Skin epidermis (tissue), 12 donors: ENCODE results near the gene UNC5C.
A peak's percentile ranks its signal among the peaks of the same experiment; 100 is the strongest.

Experiments
- H3K27ac ChIP-seq, 21 experiments: fragments of 200-600 bp; sonication (generic) in 11 of 21; one replicate each; pipeline ENCODE4 v1.5.0; 2020; ENCODE audit warnings: mild to moderate bottlenecking in 3 of 21, inconsistent platforms in 2 of 21, moderate library complexity in 2 of 21
- H3K4me3 ChIP-seq, 7 experiments: fragments of 200-600 bp; sonication (generic) in 2 of 7; one replicate each; pipeline ENCODE4 v1.5.0; 2020; ENCODE audit warnings: inconsistent platforms in 2 of 7, mild to moderate bottlenecking in 2 of 7, moderate library complexity in 1 of 7

Gene UNC5C

DNA sequence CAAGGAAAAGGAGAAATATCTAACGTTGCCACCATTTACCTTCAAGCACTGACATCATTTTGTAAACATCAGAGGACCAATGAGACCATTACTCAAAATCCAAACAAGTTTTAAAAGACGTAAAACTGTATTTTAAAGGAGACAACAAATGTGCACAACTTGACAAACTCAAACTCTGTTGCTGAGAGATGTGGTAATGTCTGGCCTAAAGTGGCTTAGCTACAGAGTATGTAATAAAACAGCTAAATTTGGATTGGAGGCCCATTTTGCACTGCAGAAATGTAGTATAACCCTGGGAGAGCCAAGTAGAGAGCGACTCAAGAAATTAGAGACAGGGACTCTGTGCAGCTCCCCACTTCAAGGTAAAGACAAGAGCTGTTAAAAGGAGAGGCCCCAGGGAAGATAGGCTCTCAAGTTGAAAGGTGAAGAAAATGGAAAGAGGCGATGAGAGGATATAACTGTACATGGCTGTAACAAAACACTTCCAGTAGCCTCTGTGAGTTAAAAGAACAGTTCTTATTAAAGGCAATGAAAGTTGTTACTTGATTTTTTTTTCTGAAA is 20.3 kb downstream of the UNC5C start:
- Histone ChIP-seq H3K27ac (no peak overlapping the region), H3K4me3 (no peak overlapping the region)

DNA sequence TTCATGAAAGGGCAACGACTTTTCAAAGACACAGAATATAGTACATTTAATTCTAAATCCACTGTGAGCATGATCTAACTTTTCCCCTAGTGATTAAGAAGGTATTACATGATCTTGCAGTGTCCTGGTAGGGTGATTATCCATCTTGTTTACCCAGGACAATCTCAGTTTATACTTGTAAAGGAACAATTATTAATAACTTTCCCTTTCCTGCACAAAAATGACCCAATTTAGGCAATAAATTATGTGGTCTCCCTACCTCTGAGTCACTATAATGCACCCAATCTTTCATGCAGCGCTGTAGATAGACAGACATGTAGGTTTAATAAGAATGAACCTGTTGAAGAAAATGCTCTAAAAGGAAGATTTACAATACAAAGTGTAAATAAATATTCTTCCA is 22.7 kb downstream of the UNC5C start:
- no peak overlapping the region for H3K27ac ChIP-seq

DNA sequence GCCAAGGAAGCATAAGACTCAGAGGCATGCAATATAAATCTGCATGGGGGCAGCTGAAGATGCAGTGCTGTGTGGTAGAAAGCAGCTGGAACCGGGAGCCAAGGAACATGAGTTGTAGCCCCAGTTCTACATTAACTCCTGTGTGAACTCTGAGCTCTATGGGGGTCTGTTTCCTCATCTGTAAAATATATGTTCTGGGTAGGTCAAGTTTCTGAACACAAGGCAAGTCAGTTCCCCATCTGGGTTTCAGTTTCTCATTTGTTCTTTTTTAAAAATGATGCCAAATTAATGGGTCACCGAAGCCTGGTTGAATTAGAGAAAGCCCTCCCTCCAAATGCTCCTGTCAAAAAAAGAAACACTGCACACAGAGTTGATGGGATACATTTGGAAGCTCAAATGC is 24.0 kb downstream of the UNC5C start:
- Histone ChIP-seq H3K27ac (no peak overlapping the region), H3K4me3 (no peak overlapping the region)

More for the DNA sequence above, 22.7 kb downstream of the UNC5C start:
- no peak overlapping the region for H3K4me3 ChIP-seq

DNA sequence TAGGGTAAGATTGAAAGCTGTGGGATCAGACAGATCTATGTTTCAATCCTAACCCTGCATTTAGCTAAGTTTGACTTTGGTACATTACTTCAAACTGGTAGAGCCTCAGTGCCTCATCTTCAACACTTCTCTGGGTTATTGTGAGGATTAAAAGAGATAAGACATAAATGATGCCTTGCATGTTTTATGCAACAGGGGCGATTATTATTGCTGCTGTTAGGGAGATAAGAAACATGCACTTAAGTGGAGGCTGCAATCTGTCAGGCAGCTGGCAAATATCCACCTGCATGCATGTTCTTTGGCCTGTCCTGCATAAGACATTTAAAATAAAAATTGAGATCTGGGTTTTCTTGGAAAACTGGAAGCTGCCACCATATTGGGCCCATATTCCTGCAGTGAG is 24.6 kb downstream of the UNC5C start:
- Histone ChIP-seq H3K27ac (no peak overlapping the region), H3K4me3 (no peak overlapping the region)

DNA sequence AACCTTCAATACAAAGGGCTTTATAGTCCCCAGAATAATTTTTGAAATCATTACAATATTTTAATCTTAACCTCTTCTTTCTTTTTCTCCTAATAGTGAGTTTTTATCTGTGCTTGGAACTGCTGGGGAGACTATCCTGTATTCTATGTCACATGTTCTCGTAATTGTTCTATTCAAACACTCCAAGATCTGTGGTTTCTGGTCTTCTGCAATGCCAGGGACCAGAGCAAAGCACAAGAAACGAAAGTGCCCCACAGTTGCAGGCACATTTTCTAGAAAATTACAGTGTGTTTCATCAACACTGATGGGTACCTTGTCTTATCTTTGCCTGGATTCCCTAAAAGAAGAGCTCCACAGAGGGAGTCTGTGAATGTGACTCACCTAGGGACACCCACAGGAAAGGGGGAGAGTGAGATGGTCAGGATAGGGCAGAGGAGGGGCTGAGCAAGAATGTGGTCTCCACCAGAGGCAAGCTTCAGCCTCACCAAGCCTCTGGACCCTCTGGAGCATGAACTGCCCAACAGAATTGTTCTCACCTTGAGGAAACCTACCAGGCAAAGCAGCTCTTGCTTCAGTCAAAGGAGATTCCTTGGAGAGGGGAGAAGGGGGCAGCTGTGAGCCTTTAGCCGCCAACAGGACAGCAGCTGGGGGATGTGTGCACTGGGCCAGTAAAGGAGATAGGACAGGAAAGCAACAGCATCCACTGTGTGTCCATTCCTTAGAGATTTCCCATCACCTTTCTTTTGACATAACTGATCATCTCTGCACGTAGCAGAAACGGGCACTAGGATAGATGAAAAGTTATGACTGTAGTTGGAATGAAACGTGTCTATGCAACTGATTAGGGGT is 25.9 kb downstream of the UNC5C start:
- no peak overlapping the region for H3K27ac ChIP-seq
- H3K4me3 ChIP-seq = no peak overlapping the region

DNA sequence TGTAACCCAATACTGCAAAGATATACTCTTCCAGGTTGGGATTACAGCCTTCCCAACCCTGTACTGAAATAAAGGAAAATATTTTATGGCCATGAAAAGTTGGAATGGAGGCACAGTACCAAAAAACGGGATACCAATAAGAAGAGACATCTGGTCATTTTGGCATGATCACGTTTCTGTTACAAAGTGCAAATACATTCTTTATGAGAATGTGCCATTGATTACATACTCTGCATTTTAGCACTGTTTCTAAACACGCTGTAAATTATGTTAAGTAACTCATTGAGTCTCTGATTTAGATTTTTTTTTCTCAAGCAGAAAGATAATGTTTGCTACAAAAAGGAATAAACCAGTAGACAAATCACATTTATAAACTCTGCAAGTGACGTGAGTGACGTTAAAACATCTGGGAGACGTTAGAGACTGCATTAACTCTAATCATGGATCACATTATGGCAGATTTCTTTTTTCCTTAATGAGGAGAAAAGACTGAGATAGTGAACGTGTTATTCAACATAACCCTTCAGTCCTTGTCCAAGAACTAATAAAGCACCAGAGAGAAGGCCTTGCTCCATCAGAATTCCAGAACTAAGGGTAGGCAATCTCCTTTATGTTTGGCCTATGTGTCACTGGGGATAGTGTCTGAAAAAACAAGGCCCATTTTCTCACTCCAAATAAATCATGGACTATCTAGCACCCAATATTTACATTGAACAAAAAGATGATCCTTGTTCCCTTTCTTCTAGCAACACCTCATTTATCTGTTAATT is 31.0 kb downstream of the UNC5C start:
- H3K27ac ChIP-seq = no peak overlapping the region

DNA sequence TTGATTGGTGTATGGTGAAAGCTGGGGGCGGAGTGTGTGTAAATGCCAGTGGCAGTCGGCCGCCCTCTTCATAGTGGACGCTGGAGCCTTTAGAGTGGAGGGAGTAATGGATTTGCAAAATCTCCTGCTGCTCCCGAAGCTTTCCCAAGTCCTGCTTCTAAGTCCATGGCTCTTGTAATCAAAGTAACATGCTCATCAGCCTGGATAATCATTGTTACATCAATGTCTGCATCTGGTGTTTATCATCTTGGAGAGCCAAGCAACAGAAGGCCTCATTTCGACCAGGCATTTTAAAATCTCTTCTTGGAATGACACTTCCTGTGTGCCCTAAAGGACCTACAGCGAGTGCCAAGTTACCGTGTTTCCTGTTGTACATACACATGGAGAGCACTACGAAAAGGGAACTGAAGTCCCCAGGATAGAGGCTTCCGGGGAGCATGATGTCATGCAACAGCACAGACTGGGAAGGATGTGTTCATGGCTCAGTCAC is 32.2 kb downstream of the UNC5C start:
- Histone ChIP-seq H3K4me3 (no peak overlapping the region), H3K27ac (no peak overlapping the region)

More for the DNA sequence above, 31.0 kb downstream of the UNC5C start:
- H3K4me3 ChIP-seq = no peak overlapping the region

DNA sequence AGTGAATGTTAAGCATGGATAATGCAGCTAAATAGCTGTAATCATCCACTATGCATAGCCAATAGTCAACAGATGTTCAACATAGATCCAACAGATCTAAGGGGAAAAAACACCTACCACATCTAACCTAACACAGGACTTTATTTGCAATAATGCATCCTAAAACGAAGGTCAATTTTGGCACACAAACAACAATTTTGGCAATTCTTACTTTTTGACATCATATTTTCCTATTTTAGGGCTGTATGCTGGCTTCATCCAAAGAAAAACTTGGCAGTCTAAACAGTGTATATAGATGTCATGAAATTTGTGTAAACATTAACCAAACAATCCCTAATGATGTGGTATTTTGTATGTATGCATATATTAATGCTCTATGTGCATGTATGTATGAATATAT is 33.2 kb downstream of the UNC5C start:
- H3K4me3 ChIP-seq = no peak overlapping the region
- no peak overlapping the region for H3K27ac ChIP-seq

DNA sequence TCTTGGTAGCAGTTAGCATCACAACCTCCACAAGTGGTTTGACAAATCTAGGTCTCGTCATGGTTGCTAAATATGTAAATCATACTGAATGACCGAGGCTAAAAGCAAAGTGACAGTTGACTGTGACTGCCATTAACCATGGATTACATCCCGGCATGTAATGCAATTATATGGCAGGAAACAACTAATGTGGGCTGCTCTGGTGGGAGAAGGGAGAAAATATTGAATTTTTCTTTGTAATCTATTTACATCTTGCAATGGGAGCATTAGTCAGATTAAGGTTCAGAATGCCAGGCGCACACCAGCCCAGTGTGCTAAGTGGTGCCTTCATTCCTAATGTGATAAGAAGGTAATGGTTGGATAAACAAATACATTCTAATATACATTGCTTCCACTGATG is 35.8 kb downstream of the UNC5C start:
- Histone ChIP-seq H3K27ac (no peak overlapping the region), H3K4me3 (no peak overlapping the region)

DNA sequence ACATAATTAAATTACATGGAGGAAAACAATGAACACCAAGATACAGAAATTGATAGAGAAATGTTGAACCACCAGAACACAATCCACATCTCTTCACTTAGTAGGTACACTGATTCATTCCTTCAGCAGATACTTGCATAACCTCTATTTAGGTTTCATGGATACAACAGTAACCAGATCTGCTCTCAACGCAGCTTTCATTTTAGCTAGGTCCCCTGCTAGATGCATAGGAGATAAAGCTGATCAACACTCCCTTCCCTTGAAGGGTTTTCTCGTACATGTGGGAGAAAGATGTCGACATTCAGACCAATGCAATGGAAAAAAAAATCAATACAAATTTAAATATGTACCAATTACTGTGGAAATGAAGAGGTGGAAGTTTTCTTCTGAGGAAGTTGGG is 37.3 kb downstream of the UNC5C start:
- Histone ChIP-seq H3K4me3 (no peak overlapping the region), H3K27ac (no peak overlapping the region)

DNA sequence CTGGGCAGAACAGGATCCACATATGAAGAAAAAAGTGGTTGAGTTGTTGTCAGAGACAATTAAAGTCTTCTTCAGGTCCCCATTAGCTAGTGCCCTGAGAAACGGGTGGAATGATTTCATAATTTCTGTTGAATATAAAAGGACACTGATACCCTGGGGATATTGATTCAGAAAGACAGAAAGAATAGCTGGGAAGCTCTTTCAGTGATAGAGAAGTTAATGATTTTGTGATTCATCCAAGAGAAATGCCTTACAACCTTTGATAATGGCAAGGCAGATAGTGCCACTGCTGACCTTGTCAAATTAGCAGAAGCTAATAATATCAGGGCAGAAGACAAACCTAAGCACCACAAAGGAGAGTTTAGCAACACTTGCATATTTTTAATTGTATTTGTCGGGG is 37.9 kb downstream of the UNC5C start:
- no peak overlapping the region for H3K27ac ChIP-seq
- H3K4me3 ChIP-seq = no peak overlapping the region

DNA sequence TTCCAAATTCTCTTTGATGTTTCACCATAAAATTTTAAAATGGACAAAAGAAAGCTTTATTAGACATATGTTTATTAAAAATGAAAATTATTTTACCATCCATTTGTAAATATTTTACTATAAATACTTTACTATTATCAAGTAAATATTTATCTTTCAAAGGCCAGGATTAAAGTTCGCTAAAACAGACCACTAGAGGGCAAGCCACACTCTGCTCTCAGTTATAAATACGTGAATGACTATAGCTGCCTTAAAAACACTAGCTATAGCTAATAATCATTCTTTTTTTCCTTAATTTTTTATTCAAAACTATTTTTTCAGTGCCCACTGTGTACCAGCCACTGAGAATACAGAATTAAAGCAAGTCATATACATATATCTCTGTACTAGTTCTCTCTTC is 38.6 kb downstream of the UNC5C start:
- no peak overlapping the region for H3K27ac ChIP-seq

DNA sequence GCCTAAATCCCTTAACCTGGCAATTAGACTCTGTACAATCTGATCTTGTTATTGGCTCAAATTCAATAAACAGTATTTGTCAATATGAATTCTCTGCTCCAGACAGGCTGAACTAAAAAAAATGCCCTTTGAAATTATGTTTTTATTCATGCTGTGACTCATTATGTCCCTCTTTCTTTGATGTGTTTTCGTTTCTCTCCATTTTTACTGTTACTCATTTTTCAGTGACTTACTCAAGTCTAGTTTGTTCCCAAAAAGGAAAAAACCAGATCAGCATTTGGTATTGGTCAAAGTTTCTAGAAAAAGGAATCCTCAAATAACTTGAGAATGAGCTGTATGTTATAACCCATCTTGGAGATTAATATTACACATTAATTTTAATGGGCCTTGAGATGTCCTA is 40.4 kb downstream of the UNC5C start:
- H3K27ac ChIP-seq = no peak overlapping the region

More for the DNA sequence above, 38.6 kb downstream of the UNC5C start:
- H3K4me3 ChIP-seq = no peak overlapping the region

DNA sequence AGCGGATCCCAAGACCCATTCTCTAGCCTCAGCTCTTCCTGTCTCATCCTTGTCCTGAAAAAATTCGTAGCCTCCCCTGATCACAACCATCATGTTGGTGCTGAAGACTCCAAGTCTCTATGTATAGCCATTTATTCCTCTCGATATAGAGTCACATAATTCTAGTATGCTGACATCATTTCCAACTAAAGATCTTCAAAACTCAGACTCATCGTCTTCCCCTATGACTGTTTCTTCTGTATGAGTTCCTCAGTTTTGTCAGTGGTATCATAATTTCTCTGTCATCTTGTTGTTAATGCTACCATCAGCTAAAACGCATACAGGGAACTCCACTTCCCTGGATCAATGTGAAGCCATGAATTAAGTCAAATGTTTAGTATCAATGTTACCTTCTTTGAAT is 41.2 kb downstream of the UNC5C start:
- Histone ChIP-seq H3K27ac (peak overlapping the region in 1 of 21 experiments; percentile 53), H3K4me3 (no peak overlapping the region)

More for the DNA sequence above, 40.4 kb downstream of the UNC5C start:
- no peak overlapping the region for H3K4me3 ChIP-seq

DNA sequence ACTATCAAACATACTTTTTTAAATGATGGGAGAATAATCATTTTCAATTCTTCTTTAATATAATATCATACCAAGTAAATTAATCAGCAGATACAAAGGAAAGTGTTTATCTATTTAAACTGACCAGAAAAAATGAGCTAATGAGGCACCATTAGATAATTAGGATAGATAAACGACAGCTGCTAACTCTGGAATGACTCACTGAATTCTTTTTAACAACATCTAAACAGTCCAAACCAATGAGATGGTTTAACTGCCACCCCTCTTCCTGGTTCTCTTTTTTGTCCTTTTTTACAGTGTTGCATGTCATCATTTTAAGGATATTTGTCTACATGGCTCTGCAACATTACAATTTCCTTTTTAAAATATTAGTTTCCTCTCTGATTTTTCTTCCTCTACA is 41.6 kb downstream of the UNC5C start:
- Histone ChIP-seq H3K27ac (no peak overlapping the region), H3K4me3 (no peak overlapping the region)

DNA sequence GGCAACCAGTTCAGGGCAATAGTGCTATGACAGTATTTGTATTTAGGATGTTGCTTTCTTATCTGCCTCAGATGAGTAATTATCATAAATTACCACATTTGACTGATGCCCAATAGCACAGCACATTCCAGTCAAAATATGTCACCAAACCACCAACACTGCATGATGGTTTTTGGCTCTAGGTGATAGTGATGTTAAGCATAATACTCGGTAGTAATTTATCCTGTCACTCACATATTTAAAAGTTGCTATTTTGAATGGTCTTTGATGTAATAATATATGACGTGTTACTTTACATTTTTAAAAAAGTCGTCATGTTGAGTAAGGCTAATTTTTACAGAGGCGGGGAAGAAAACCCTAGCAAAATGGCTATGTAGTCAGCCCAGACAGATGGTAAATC is 42.5 kb downstream of the UNC5C start:
- Histone ChIP-seq H3K4me3 (no peak overlapping the region), H3K27ac (no peak overlapping the region)

DNA sequence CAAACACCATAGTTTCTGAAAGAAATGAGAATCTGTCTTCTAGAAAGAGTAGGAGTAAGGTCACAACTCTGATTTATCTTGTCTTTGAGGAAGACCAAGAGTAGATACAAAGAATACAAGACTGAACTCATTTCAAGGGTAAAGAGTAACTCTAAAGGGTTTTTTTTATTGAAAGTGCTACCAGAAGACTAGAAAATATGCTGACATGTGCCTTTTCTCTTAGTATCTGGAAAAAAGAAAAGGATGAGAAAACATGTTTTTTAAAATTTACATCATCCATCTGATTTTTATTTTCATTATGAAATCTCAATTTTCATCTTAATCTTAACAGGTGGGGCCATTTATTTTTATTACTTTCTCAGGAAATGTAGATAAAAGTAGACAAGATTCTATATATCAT is 43.0 kb downstream of the UNC5C start:
- Histone ChIP-seq H3K27ac (no peak overlapping the region), H3K4me3 (no peak overlapping the region)

DNA sequence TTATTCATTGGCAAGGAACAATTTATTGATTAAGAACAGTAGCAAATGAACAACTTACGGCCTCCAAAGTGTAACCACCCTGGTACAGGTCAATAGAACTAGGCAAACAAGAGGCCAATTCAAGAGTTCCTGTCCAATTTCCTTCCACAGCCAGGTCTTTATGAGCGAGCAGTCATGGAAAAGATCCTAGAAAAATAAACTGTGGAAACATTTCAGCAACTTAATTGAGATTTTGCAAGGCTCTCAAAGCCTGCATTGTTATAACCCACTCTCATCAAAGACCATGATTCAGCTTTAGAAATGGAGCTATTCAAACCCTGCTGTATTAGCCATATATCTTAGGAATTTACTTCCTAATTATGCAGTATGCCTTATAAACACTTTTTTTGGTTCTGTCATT is 43.6 kb downstream of the UNC5C start:
- Histone ChIP-seq H3K4me3 (no peak overlapping the region), H3K27ac (no peak overlapping the region)

DNA sequence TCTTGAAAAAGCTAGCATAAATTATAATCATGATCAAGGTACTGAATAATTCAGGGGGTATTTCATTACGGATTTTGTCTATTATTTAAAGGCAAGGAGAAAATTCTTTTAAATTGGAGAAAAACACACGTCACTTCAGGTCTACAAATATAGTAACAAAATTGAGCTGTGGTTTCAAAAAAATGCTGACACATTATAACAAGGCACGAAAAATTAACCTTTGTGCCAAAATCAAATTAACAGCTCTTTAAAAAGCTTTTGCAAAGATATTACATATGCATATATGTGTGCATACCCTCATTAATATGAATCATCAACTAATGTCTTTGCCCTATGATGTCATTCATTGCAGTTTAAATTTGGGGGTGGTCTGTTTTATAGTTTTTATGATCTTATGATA is 44.3 kb downstream of the UNC5C start:
- no peak overlapping the region for H3K27ac ChIP-seq

DNA sequence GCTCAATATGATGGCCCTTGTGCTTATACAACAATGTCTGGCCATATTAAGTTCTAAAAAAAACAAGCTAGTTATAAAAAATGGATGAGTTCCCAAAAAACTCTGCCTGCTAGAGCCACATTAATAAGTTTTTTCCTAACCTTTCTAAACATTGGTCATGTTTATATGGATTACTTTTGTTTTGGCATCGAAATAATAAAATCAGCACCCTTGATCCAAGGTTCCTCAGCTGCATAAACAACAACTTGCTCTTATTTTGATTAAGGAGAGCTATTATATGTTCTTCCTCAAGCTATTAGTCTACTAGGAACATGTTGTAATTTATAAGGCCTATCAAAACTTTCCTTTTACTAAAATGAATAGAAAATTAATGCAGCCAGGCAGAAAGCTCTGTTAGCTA is 48.4 kb downstream of the UNC5C start:
- H3K4me3 ChIP-seq = no peak overlapping the region
- H3K27ac ChIP-seq = no peak overlapping the region

More for the DNA sequence above, 44.3 kb downstream of the UNC5C start:
- no peak overlapping the region for H3K4me3 ChIP-seq

DNA sequence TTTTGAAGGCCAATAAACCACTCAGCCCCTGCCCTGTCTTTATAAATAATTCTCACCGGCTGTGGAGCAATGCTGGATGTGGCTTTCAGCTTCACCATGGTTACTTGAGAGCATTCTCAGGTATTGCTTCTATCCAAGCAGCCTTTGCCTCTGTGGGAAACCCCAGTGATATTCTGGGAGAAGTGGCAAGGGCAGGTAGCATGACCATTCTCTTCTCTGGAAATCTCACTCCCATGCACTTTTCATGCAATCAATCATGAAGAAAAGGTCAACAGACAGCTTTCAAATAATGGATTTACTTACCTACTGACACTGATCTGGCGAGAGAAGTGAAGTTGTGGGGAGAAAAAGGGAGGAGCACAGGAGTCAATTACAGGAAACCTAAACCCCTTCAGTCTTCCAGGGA is 49.5 kb downstream of the UNC5C start:
- Histone ChIP-seq H3K27ac (no peak overlapping the region), H3K4me3 (no peak overlapping the region)
